ENCODE data around the gene TMEM233. TPM values are rescaled to one million over a fixed set of nuclear protein-coding genes. Genes with fewer than 3 reads are reported as not detected.

Gene TMEM233
- total and polyA plus RNA-seq, 2 of the 8 experiments (the other 6 are each of a cell fraction or from before 2014, with no cell fraction given) = 0.09 TPM

DNA sequence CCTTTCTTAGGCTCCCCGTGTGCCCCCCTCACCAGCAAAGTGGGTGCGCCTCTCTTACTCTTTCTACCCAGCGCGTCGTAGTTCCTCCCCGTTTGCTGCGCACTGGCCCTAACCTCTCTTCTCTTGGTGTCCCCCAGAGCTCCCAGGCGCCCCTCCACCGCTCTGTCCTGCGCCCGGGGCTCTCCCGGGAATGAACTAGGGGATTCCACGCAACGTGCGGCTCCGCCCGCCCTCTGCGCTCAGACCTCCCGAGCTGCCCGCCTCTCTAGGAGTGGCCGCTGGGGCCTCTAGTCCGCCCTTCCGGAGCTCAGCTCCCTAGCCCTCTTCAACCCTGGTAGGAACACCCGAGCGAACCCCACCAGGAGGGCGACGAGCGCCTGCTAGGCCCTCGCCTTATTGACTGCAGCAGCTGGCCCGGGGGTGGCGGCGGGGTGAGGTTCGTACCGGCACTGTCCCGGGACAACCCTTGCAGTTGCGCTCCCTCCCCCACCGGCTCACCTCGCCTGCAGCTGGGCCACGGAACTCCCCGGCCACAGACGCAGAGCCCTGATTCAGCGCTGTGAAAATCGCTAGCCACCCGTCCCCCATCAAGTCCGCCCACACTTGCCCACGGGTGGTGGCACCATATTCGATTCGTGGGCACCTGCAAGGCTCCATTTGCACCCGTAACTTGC lies 1.3 kb downstream of the TMEM233 start:
- peak overlapping the region; percentile 72 for H4K8ac ChIP-seq (ENCODE audit: extremely low read depth, insufficient read depth, low read length)
- H3K23ac ChIP-seq (ENCODE audit: insufficient read length) = no peak overlapping the region
- H3K27ac ChIP-seq (ENCODE audit: low read depth, low read length) = no peak overlapping the region
- H4K91ac ChIP-seq (replicated peaks; ENCODE audit: insufficient read length, low read length) = no peak overlapping the region
- no peaks in the 10 kb centered on the region for H3K79me2 ChIP-seq (ENCODE audit: control insufficient read depth in 1 of 2, insufficient read depth in 2 of 2, low read length in 2 of 2)
- no peaks in the 10 kb centered on the region for H3K36me3 ChIP-seq (ENCODE audit: control insufficient read depth in 2 of 4, insufficient read depth in 4 of 4, low read length in 3 of 4)
- no peak overlapping the region for H2BK5ac ChIP-seq (ENCODE audit: low read depth, low read length)
- H2AK5ac ChIP-seq (ENCODE audit: low read depth, low read length) = no peak overlapping the region
- no peak overlapping the region for H2BK20ac ChIP-seq (ENCODE audit: low read length)
- no peaks in the 10 kb centered on the region for H3K9me3 ChIP-seq (ENCODE audit: insufficient read depth in 2 of 2, low read depth in 1 of 2, low read length in 1 of 2)
- H3K23me2 ChIP-seq (ENCODE audit: low read depth, low read length) = peaks cover 19% of the 10 kb centered on the region; the same call in 1 of the 2 replicates
- H2BK12ac ChIP-seq (ENCODE audit: low read depth, low read length) = 0 out of 2 replicates have a peak overlapping the region, but pooled peaks have one; percentile 27
- H2AFZ ChIP-seq (ENCODE audit: low read length) = peak overlapping the region; percentile 90
- ChIA-PET POLR2A (ENCODE audit: partially characterized antibody) (interaction anchor here (0.9 to 1.4 kb wide), 2 partner anchors 50 to 137 kb away, joined by 3 read pairs; no protein-coding TSS in a partner anchor), CTCF (ENCODE audit: partially characterized antibody) (interaction anchor here (1.1 to 5.1 kb wide), 6 partner anchors 17 to 78 kb away, joined by 3 to 20 read pairs (median 4); no protein-coding TSS in a partner anchor)
- no peak overlapping the region for H2BK120ac ChIP-seq (replicated peaks; ENCODE audit: low read depth, low read length)
- H3K9ac ChIP-seq (replicated peaks in 1 of 4; ENCODE audit: extremely low read depth in 1 of 4, low read depth in 3 of 4, low read length in 3 of 4) = no peak overlapping the region; a peak in 1 of 7 replicates
- H2BK15ac ChIP-seq (ENCODE audit: low read length) = no peak overlapping the region; the same call in 1 of the 2 replicates
- peaks cover 0 to 5% (median 0%) of the 10 kb centered on the region in 4 experiments; a peak in 3 of 7 replicates for H3K4me1 ChIP-seq (replicated peaks in 1 of 4; ENCODE audit: control insufficient read depth in 3 of 4, insufficient read depth in 4 of 4, low read length in 3 of 4)
- no peak overlapping the region for H3K14ac ChIP-seq (ENCODE audit: insufficient read length)
- H3K79me1 ChIP-seq (ENCODE audit: low read depth, low read length) = no peaks in the 10 kb centered on the region
- H4K20me1 ChIP-seq (replicated peaks in 1 of 2; ENCODE audit: control insufficient read depth in 1 of 2, insufficient read depth in 2 of 2, low read length in 2 of 2) = peaks cover 0 to 1% of the 10 kb centered on the region in 2 experiments
- 5% methylated on average over 31 of the region's 49 CpGs; no CpG with 5 or more reads in 1 of the 2 experiments for WGBS, 2 experiments (ENCODE audit: extremely low coverage in 1 of 2, insufficient coverage in 1 of 2, insufficient read length in 1 of 2, insufficient replicate concordance in 2 of 2, low coverage in 1 of 2, low lambda C conversion rate in 2 of 2, missing lambda C conversion rate in 1 of 2)
- no peak overlapping the region for H3K4ac ChIP-seq (replicated peaks; ENCODE audit: insufficient read length, low read depth, low read length)
- H4K5ac ChIP-seq (ENCODE audit: insufficient read length, low read depth, low read length) = no peak overlapping the region
- peak overlapping the region; percentile 96 to 100 for H3K4me2 ChIP-seq (ENCODE audit: insufficient read depth in 1 of 2, low read depth in 2 of 2, low read length in 2 of 2)
- peak in 1 of 2 experiments; percentile 71 for DNase-seq (ENCODE audit: low read depth in 1 of 2, low spot score in 2 of 2)
- H3K27me3 ChIP-seq (replicated peaks in 1 of 4; ENCODE audit: control insufficient read depth in 3 of 4, extremely low read depth in 1 of 4, insufficient read depth in 3 of 4, low read length in 3 of 4) = peaks cover 36 to 63% (median 51%) of the 10 kb centered on the region in 4 experiments
- FAIRE-seq = no peak
- no peak overlapping the region for H3K56ac ChIP-seq (replicated peaks; ENCODE audit: insufficient read length, low read depth, low read length)
- H3K18ac ChIP-seq (ENCODE audit: extremely low read depth, low read length) = peak overlapping the region; percentile 48; the same call in 1 of the 2 replicates
- peak overlapping the region; percentile 43 to 72 (median 62) for H3K4me3 ChIP-seq (ENCODE audit: extremely low read depth in 1 of 4, insufficient read depth in 2 of 4, low read depth in 3 of 4, low read length in 4 of 4)
- TF ChIP-seq ZNF274 (IDR thresholded peaks at IDR 0.05; ENCODE audit: borderline replicate concordance, extremely low read depth, low read length) (no peak), CREB1 (IDR thresholded peaks at IDR 0.05) (no peak), GTF2F1 (IDR thresholded peaks at IDR 0.05; ENCODE audit: borderline replicate concordance, low read depth, low read length) (no peak), NANOG (IDR thresholded peaks at IDR 0.05; ENCODE audit: insufficient read depth, low read depth, low read length, poor library complexity, severe bottlenecking) (no peak), FOSL1 (IDR thresholded peaks at IDR 0.05; ENCODE audit: insufficient read depth, low read depth, low read length) (no peak), SUZ12 (IDR thresholded peaks at IDR 0.05; ENCODE audit: low read length) (peak; percentile 86), RBBP5 (IDR thresholded peaks at IDR 0.05; ENCODE audit: borderline replicate concordance, low read depth, low read length) (no peak), RFX5 (IDR thresholded peaks at IDR 0.05; ENCODE audit: borderline replicate concordance, low read depth, low read length) (no peak)
- TF ChIP-seq, protein P1, sequence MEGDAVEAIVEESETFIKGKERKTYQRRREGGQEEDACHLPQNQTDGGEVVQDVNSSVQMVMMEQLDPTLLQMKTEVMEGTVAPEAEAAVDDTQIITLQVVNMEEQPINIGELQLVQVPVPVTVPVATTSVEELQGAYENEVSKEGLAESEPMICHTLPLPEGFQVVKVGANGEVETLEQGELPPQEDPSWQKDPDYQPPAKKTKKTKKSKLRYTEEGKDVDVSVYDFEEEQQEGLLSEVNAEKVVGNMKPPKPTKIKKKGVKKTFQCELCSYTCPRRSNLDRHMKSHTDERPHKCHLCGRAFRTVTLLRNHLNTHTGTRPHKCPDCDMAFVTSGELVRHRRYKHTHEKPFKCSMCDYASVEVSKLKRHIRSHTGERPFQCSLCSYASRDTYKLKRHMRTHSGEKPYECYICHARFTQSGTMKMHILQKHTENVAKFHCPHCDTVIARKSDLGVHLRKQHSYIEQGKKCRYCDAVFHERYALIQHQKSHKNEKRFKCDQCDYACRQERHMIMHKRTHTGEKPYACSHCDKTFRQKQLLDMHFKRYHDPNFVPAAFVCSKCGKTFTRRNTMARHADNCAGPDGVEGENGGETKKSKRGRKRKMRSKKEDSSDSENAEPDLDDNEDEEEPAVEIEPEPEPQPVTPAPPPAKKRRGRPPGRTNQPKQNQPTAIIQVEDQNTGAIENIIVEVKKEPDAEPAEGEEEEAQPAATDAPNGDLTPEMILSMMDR (IDR thresholded peaks at IDR 0.05; ENCODE audit: control extremely low read depth in 1 of 3, insufficient read depth in 1 of 3, low read depth in 1 of 3, low read length in 3 of 3) = no peak
